A549 (cell line): Measurements from ENCODE around the gene SCNN1A.

Source experiments
- EP300 ChIP-seq, 2 experiments: fragments of >200 bp; sonication (Bioruptor Twin); formaldehyde crosslinking; IDR thresholded peaks; 2 replicates in 1 of 2; 3 replicates in 1 of 2; pipeline ENCODE4 v1.6.1; 2016 to 2017
- JUNB ChIP-seq: fragments of >200 bp; sonication (Bioruptor Twin); formaldehyde crosslinking; IDR thresholded peaks from 2 replicates; pipeline ENCODE4 v1.6.1; 2016
- MYC ChIP-seq: IDR thresholded peaks from 2 replicates; pipeline ENCODE4 v1.6.1; 2012; ENCODE audit warnings: mild to moderate bottlenecking, inconsistent platforms, low read length, improper control_type of control experiment, borderline replicate concordance
- NFE2L2 ChIP-seq: fragments of 150-350 bp; conservative IDR thresholded peaks from 2 replicates; pipeline ENCODE4 v1.6.1; 2014; ENCODE audit warnings: low read length
- POLR2A ChIP-seq: IDR thresholded peaks from 2 replicates; pipeline ENCODE4 v1.6.1; 2012; ENCODE audit warnings: mild to moderate bottlenecking, low read length
- RAD21 ChIP-seq, 2 experiments: fragments of >200 bp in 1 of 2; sonication (Bioruptor Twin) in 1 of 2; formaldehyde crosslinking in 1 of 2; IDR thresholded peaks in 1 of 2; conservative IDR thresholded peaks in 1 of 2; 2 replicates in 1 of 2; 3 replicates in 1 of 2; pipeline ENCODE4 v1.6.1; 2012 to 2018; ENCODE audit warnings: inconsistent platforms in 1 of 2
- RNF2 ChIP-seq: fragments of 200-600 bp; sonication (generic); IDR thresholded peaks from 2 replicates; pipeline ENCODE4 v1.6.1; 2016; ENCODE audit warnings: low read depth, mild to moderate bottlenecking, antibody characterized with exemption, moderate library complexity, borderline replicate concordance
- ZC3H11A ChIP-seq: fragments of 450-650 bp; IDR thresholded peaks from 2 replicates; pipeline ENCODE4 v1.6.1; 2014; ENCODE audit warnings: antibody characterized with exemption, mild to moderate bottlenecking
- TF ChIP-seq, protein P1 (sequence below): fragments of >200 bp; sonication (Bioruptor Twin); formaldehyde crosslinking; IDR thresholded peaks from 3 replicates; pipeline ENCODE4 v1.5.1; 2016
- TF ChIP-seq, protein P2 (sequence below): fragments of 450-650 bp; IDR thresholded peaks from 2 replicates; pipeline ENCODE4 v1.6.1; 2014; ENCODE audit warnings: antibody characterized with exemption
- TF ChIP-seq, protein P3 (sequence below): IDR thresholded peaks from 2 replicates; pipeline ENCODE4 v1.6.1; 2012
- TF ChIP-seq, protein P4 (sequence below): IDR thresholded peaks from 2 replicates; pipeline ENCODE4 v1.6.1; 2012

DNA sequence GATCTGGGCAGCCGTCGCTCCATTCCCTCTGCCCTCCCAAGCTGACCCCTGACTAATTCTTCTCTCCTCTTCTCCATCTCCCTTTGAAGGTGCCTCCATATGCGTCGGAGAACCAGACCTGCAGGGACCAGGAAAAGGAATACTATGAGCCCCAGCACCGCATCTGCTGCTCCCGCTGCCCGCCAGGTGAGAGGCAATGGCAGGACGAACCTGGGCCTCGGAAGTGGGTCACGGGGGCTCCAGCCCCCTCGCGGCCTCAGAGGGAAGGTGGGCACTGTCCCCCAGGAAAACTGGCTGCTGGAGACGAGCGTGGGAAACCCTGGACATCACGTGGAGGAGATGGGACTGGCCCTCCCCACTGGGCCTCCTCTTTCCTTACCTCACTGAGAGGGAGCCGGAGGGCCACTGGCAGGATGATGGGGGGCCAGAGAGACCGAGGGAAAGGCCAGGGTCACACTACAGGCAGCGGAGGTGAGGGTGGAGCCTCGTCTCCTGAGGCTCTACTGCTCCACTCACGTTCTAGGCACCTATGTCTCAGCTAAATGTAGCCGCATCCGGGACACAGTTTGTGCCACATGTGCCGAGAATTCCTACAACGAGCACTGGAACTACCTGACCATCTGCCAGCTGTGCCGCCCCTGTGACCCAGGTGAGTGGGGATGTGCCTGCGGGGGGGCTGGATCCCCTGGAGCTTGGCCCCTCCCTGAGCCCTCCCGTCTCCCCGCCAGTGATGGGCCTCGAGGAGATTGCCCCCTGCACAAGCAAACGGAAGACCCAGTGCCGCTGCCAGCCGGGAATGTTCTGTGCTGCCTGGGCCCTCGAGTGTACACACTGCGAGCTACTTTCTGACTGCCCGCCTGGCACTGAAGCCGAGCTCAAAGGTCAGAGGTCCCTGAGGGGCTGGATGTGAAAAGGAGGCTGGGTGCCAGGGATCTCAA, 9.4 kb upstream of the SCNN1A start:
- TF ChIP-seq POLR2A (peak; percentile 23; the same call in 1 of the 2 replicates), RNF2 (no peak), NFE2L2 (no peak), EP300 (IDR thresholded peaks at IDR 0.05) (no peak), ZC3H11A (no peak), JUNB (no peak), MYC (no peak), RAD21 (conservative IDR thresholded peaks at IDR 0.05 in 1 of 2, IDR thresholded peaks at IDR 0.05 in 1 of 2) (no peak)
- TF ChIP-seq, protein P1, sequence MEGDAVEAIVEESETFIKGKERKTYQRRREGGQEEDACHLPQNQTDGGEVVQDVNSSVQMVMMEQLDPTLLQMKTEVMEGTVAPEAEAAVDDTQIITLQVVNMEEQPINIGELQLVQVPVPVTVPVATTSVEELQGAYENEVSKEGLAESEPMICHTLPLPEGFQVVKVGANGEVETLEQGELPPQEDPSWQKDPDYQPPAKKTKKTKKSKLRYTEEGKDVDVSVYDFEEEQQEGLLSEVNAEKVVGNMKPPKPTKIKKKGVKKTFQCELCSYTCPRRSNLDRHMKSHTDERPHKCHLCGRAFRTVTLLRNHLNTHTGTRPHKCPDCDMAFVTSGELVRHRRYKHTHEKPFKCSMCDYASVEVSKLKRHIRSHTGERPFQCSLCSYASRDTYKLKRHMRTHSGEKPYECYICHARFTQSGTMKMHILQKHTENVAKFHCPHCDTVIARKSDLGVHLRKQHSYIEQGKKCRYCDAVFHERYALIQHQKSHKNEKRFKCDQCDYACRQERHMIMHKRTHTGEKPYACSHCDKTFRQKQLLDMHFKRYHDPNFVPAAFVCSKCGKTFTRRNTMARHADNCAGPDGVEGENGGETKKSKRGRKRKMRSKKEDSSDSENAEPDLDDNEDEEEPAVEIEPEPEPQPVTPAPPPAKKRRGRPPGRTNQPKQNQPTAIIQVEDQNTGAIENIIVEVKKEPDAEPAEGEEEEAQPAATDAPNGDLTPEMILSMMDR: no peak
- TF ChIP-seq, protein P2, sequence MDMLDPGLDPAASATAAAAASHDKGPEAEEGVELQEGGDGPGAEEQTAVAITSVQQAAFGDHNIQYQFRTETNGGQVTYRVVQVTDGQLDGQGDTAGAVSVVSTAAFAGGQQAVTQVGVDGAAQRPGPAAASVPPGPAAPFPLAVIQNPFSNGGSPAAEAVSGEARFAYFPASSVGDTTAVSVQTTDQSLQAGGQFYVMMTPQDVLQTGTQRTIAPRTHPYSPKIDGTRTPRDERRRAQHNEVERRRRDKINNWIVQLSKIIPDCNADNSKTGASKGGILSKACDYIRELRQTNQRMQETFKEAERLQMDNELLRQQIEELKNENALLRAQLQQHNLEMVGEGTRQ: peak; percentile 60
- TF ChIP-seq, protein P3, sequence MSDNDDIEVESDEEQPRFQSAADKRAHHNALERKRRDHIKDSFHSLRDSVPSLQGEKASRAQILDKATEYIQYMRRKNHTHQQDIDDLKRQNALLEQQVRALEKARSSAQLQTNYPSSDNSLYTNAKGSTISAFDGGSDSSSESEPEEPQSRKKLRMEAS: peak; percentile 63
- TF ChIP-seq, protein P4, sequence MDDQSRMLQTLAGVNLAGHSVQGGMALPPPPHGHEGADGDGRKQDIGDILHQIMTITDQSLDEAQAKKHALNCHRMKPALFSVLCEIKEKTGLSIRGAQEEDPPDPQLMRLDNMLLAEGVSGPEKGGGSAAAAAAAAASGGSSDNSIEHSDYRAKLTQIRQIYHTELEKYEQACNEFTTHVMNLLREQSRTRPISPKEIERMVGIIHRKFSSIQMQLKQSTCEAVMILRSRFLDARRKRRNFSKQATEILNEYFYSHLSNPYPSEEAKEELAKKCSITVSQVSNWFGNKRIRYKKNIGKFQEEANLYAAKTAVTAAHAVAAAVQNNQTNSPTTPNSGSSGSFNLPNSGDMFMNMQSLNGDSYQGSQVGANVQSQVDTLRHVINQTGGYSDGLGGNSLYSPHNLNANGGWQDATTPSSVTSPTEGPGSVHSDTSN: no peak
